HG03064 (cell line): Measurements from ENCODE around the gene ZNHIT2.
A peak's percentile ranks its signal among the peaks of the same experiment; 100 is the strongest.

Source experiments
- ATAC-seq: cut with Tn5 transposase; IDR thresholded peaks from one replicate; pipeline ENCODE4 v1.9.1; 2021; ENCODE audit warnings: low read depth; ENCODE audit not compliant: unreplicated experiment

Gene ZNHIT2

GRCh38 chr11:65134952-65135632 lies 17.6 kb upstream of the ZNHIT2 start:
- ATAC-seq = peak; percentile 48

GRCh38 chr11:65134240-65134951 lies 16.9 kb upstream of the ZNHIT2 start, which contains the start of gene SYVN1:
SYVN1 (minus strand) TSS chr11:65134519; CDS start chr11:65133601, 918 bp downstream.
- ATAC-seq = peak; percentile 46

- no peak for ATAC-seq
These were observed 16.2 kb upstream of the ZNHIT2 start for GRCh38 chr11:65133724-65134123.

DNA sequence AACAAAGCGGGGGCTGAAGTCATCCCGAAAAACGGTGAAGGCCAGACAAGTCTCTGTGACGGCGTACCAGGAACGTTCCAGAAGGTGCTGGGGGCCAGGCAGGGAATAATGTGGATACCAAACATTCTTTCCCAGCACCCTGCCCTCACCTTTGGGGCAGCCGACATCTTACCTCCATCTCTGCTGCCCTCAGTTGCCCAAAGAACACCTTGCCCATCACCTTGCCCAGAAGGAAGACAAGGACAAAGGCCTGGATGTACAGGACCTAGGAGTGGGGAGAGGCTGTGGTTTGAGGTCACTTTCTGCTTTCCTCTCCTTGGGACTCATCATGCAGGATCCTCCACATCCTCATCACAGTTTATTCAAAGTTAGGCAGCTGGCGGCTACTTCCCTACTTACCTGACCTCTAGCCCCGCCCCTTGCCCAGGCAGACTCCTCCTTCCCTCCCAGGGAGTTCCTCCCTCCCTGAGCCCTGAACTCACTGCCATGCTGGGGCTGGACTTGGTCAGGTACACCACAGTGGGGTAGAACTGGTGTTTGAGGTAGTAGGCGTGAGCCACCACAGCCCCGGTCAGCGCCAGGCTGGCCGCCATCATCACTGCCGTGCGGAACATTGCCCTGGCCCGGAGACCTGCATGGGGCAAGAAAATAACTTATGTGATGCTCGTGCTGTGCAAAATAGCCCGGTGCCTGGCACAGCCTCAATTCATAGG lies 15.6 kb upstream of the ZNHIT2 start:
- ATAC-seq = no peak

GRCh38 chr11:65132238-65132987 lies 14.9 kb upstream of the ZNHIT2 start:
- no peak for ATAC-seq

DNA sequence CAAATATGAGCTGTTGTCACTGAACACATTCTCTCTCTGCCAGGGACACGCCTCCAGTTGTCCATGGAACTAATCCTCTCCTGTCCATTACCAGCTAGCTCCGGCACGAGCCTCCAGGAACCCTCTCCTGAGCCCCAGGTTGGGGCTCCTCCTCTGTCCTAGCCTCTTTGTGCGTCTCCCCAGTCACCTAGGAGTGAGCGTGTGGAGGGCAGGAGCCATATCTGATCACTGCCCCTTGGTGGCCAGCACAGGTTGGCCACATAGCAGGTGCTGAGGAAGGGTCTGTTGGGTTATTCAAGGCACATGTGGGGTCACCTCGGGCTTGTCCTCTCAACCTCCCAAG lies 14.4 kb upstream of the ZNHIT2 start:
- no peak for ATAC-seq

GRCh38 chr11:65131417-65131776 lies 13.9 kb upstream of the ZNHIT2 start:
- no peak for ATAC-seq

DNA sequence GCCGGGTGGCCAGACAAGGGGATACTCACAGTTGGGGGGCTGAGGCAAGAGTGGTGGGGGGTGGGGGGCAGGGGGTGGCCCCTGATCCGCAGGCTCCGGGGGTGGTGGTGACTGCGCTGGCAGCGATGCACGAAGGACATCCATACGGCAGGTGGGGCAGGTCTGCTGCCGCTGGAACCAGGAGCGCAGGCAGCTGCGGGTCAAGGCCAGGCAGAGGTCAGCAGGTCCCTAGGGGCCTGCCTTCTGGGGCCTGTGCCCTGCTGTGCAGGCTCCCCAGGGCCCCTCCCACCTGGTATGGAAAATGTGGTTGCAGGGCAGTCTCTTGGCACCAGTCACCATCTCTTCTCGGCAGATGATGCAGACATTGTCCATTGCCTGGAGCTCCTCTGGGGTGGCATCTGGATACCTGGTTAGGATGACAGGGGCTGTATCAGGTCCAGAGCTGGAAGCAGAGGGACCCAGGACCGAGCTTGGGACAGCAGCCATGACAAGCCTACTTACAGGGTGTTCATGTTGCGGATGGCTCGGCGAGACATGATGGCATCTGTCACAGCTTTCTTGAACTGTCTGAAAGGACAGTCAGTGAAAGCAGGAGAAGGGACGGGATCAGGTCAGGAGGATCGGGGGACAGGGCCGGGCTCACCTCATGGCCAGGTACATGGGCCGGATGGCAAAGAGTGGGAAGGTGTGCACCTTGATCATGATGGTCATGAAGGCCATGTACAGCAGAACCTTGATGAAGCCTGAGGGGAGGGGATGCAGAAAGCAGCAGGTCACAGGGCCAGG lies 13.3 kb upstream of the ZNHIT2 start:
- no peak for ATAC-seq

- no peak for ATAC-seq
These were observed 12.3 kb upstream of the ZNHIT2 start for GRCh38 chr11:65129649-65130441.

GRCh38 chr11:65128182-65129145 lies 11.0 kb upstream of the ZNHIT2 start:
- ATAC-seq = no peak

- ATAC-seq = no peak
These were observed 10.1 kb upstream of the ZNHIT2 start for GRCh38 chr11:65127473-65128181.

DNA sequence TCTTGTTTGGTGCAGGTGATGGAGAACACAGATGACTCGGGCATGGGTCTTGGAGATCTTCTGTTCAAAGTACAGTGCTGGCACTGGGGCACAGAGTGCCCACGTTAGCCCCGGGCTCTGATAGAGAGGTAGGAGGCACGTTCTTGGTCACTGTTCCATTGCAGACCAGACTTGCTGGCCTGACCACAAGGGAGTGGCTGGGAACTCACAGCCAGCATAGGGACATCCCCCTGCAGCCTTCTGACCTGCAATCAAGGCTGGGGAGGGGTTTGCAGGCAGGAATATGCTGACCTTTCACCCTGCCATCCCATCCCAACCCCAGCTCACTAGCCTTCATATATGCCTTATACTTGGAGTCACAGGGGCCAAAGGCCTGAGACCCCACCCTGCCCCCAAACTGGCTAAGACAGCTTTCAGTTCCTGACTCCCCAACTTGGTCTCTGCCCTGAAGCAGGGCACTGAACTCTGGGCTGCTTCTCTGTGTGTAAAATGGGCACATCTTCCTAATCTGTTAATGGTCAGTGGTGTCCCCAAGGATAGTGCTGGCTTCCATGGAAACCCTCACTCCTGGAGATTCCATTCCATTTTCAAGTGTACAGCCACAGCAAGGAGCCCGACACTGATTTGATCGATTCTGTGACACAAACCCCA lies 9.2 kb upstream of the ZNHIT2 start:
- no peak for ATAC-seq

DNA sequence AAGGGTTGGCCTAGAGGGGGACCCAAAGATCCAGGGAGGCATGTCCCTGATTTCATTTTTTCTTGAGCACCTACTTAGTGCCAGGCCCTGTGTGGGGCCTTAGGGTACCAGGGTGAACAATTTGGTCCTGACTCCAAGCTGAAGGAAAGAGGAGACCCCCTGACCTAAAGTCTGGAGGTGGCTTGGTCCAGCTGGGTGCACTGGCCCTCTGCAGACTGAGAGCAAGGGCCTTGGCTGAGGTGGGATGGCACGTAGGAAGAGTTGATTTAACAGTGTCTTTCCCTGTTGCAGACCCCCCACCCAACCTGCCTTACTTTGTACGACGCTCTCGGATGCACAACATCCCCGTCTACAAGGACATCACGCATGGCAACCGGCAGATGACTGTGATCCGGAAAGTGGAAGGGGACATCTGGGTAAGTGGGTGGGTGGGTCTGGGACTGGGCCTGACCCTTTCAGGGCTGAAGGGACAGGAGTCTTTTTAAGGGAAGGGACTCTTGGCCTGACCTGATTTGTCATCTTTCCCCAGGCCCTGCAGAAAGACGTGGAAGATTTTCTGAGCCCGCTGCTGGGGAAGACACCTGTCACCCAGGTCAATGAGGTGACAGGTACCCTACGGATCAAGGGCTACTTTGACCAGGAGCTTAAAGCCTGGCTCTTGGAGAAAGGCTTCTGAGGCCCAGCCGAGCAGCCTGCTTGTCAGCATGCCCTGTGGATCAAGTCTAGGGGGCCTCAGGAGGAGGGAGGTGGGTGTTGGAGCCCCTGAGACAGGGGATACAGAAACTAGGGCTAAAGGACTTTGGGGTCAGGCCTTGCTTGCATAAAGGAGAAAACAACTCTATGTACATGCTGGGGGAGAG lies 7.9 kb upstream of the ZNHIT2 start:
- no peak for ATAC-seq

GRCh38 chr11:65124480-65125196 lies 7.1 kb upstream of the ZNHIT2 start:
- ATAC-seq = no peak

- peak; percentile 63 for ATAC-seq
These were observed 4.6 kb upstream of the ZNHIT2 start, which contains the start of the genes FAU and MRPL49 for GRCh38 chr11:65121865-65122696. FAU (minus strand) TSS chr11:65122134; CDS start chr11:65121813, 321 bp downstream. MRPL49 (plus strand) TSS chr11:65122321; CDS start chr11:65122347, 26 bp downstream.
